HCT116 (cell line): ENCODE results near the gene MOV10. TPM values are rescaled to one million over a fixed set of nuclear protein-coding genes. Genes with fewer than 3 reads are reported as not detected.

ENCODE experiments used
- ATAC-seq: fragments of 200-7000 bp; cut with Tn5 transposase; 2 replicates; pipeline ENCODE4 v1.9.1; 2020; ENCODE audit warnings: mild to moderate bottlenecking, moderate library complexity
- BruUV-seq: library from RNA; stranded (reverse); fragments of 400-500 nt; replicated peaks from 2 replicates; lab custom pipeline; 2021; lab: Mats Ljungman, UMichigan
- CTCF ChIA-PET: fragments of 300-600 bp; sonication (Branson Sonifier 250); formaldehyde crosslinking; loops from one replicate; lab custom pipeline; 2021; ENCODE audit warnings: antibody characterized with exemption; lab: Charles Lee
- POLR2A ChIA-PET: fragments of 300-600, 350-600 bp; sonication (Branson Sonifier 250); formaldehyde crosslinking; loops from one replicate; lab custom pipeline; 2021; ENCODE audit warnings: antibody characterized with exemption; lab: Charles Lee
- RAD21 ChIA-PET, 2 experiments: fragments of 300-600 bp; sonication (Branson Sonifier 250); formaldehyde crosslinking; loops; one replicate each; lab custom pipeline; 2023; ENCODE audit warnings: low total read pairs in 2 of 2; ENCODE audit not compliant: uncharacterized antibody in 2 of 2, unreplicated experiment in 2 of 2, low non-redundant PET in 1 of 2; lab: Charles Lee
- DNase-seq: peaks from one replicate; pipeline ENCODE4 v3.0.0-alpha.2; 2010; ENCODE audit warnings: low read depth, low spot score
- H2AFZ ChIP-seq: fragments of 200-600 bp; shearing (Covaris generic), sonication (generic); 2 replicates; pipeline ENCODE4 v1.6.1; 2017; ENCODE audit warnings: low read depth, mixed run types, mixed read lengths, antibody characterized with exemption, low read length; ENCODE audit not compliant: poor library complexity, severe bottlenecking
- H3K27ac ChIP-seq: 2 replicates; pipeline ENCODE4 v1.5.1; 2012; ENCODE audit warnings: low read depth, low read length
- H3K27me3 ChIP-seq: fragments of 200-600 bp; sonication (generic); 2 replicates; pipeline ENCODE4 v1.6.1; 2016; ENCODE audit warnings: mixed run types, low read length, mixed read lengths; ENCODE audit not compliant: insufficient read depth
- H3K36me3 ChIP-seq, 2 experiments: fragments of 200-500 bp in 1 of 2; fragments of 200-600 bp in 1 of 2; sonication (Bioruptor generic) in 1 of 2; sonication (generic) in 1 of 2; 2 replicates each; pipeline versions ENCODE4 v1.5.1 to v1.6.1; 2014 to 2016; ENCODE audit warnings: low read length in 2 of 2, inconsistent platforms in 1 of 2, mixed read lengths in 1 of 2, mixed run types in 1 of 2; ENCODE audit not compliant: insufficient read depth in 2 of 2, control insufficient read depth in 1 of 2
- H3K4me1 ChIP-seq, 2 experiments: fragments of 200-600 bp in 1 of 2; sonication (generic) in 1 of 2; 2 replicates each; pipeline versions ENCODE4 v1.5.1 to v1.6.1; 2012 to 2017; ENCODE audit warnings: low read length in 2 of 2, inconsistent platforms in 1 of 2, mild to moderate bottlenecking in 1 of 2, mixed read lengths in 1 of 2, mixed run types in 1 of 2, moderate library complexity in 1 of 2; ENCODE audit not compliant: insufficient read depth in 2 of 2, control insufficient read depth in 1 of 2
- H3K4me2 ChIP-seq: fragments of 200-600 bp; sonication (generic); 2 replicates; pipeline ENCODE4 v1.6.1; 2017; ENCODE audit warnings: mixed run types, low read length, mixed read lengths
- H3K4me3 ChIP-seq, 2 experiments: fragments of 200-600 bp in 1 of 2; sonication (generic) in 1 of 2; replicated peaks in 1 of 2; 2 replicates each; pipeline ENCODE4 v1.5.1; 2011 to 2016; ENCODE audit warnings: low read length in 2 of 2, control low read depth in 1 of 2, low read depth in 1 of 2, mild to moderate bottlenecking in 1 of 2, mixed read lengths in 1 of 2, mixed run types in 1 of 2
- H3K79me2 ChIP-seq: fragments of 200-600 bp; sonication (generic); 2 replicates; pipeline ENCODE4 v1.6.1; 2017; ENCODE audit warnings: mild to moderate bottlenecking, mixed run types, low read length, moderate library complexity, mixed read lengths; ENCODE audit not compliant: insufficient read depth
- H3K9ac ChIP-seq: fragments of 200-600 bp; sonication (generic); 2 replicates; pipeline ENCODE4 v1.6.1; 2016; ENCODE audit warnings: low read length, mixed read lengths
- H3K9me2 ChIP-seq: fragments of 200-600 bp; sonication (generic), shearing (Covaris generic); 2 replicates; pipeline ENCODE4 v1.6.1; 2017; ENCODE audit warnings: mixed run types, mild to moderate bottlenecking, moderate library complexity; ENCODE audit not compliant: insufficient read depth
- H3K9me3 ChIP-seq, 2 experiments: fragments of 200-500 bp in 1 of 2; fragments of 200-600 bp in 1 of 2; sonication (Bioruptor generic) in 1 of 2; sonication (generic) in 1 of 2; 2 replicates each; pipeline ENCODE4 v1.6.1; 2014 to 2017; ENCODE audit warnings: low read length in 2 of 2, mixed read lengths in 2 of 2, inconsistent platforms in 1 of 2, low read depth in 1 of 2, mild to moderate bottlenecking in 1 of 2, mixed run types in 1 of 2, moderate library complexity in 1 of 2; ENCODE audit not compliant: control insufficient read depth in 1 of 2, insufficient read depth in 1 of 2
- H4K20me1 ChIP-seq: fragments of 200-600 bp; sonication (generic), shearing (Covaris generic); 2 replicates; pipeline ENCODE4 v1.6.1; 2017; ENCODE audit warnings: mixed run types, mild to moderate bottlenecking, moderate library complexity; ENCODE audit not compliant: insufficient read depth
- ATF3 ChIP-seq: IDR thresholded peaks from 2 replicates; pipeline ENCODE4 v1.6.1; 2012
- CEBPB ChIP-seq: IDR thresholded peaks from 2 replicates; pipeline ENCODE4 v1.6.1; 2012; ENCODE audit warnings: low read depth
- EGR1 ChIP-seq: IDR thresholded peaks from 2 replicates; pipeline ENCODE4 v1.6.1; 2012; ENCODE audit warnings: low read depth
- ELF1 ChIP-seq: IDR thresholded peaks from 2 replicates; pipeline ENCODE4 v1.6.1; 2012; ENCODE audit warnings: low read depth, borderline replicate concordance
- EZH2 ChIP-seq: fragments of 200-600 bp; sonication (generic); IDR thresholded peaks from 2 replicates; pipeline ENCODE4 v1.6.1; 2017; ENCODE audit warnings: antibody characterized with exemption, mixed run types
- EZH2phosphoT487 ChIP-seq: fragments of 200-600 bp; IDR thresholded peaks from 2 replicates; pipeline ENCODE4 v1.6.1; 2018; ENCODE audit warnings: antibody characterized with exemption, borderline replicate concordance
- FOSL1 ChIP-seq: IDR thresholded peaks from 2 replicates; pipeline ENCODE4 v1.6.1; 2012; ENCODE audit warnings: low read depth
- JUND ChIP-seq: IDR thresholded peaks from 2 replicates; pipeline ENCODE4 v1.6.1; 2012
- MAX ChIP-seq: IDR thresholded peaks from 2 replicates; pipeline ENCODE4 v1.6.1; 2012
- POLR2A ChIP-seq: IDR thresholded peaks from 2 replicates; pipeline ENCODE4 v1.7.0; 2011; ENCODE audit warnings: borderline replicate concordance; ENCODE audit not compliant: insufficient read depth, insufficient read length; ENCODE audit errors: extremely low read depth
- POLR2AphosphoS5 ChIP-seq: IDR thresholded peaks from 2 replicates; pipeline ENCODE4 v1.6.1; 2011; ENCODE audit warnings: mild to moderate bottlenecking, low read depth, low read length, moderate library complexity
- RAD21 ChIP-seq: IDR thresholded peaks from 2 replicates; pipeline ENCODE4 v1.6.1; 2012; ENCODE audit warnings: low read depth, mild to moderate bottlenecking
- REST ChIP-seq: IDR thresholded peaks from 2 replicates; pipeline ENCODE4 v1.6.1; 2012; ENCODE audit warnings: low read depth
- SIN3A ChIP-seq: IDR thresholded peaks from 2 replicates; pipeline ENCODE4 v1.6.1; 2012; ENCODE audit warnings: low read depth
- SP1 ChIP-seq: IDR thresholded peaks from 2 replicates; pipeline ENCODE4 v1.6.1; 2012; ENCODE audit warnings: low read depth
- SRF ChIP-seq: IDR thresholded peaks from 2 replicates; pipeline ENCODE4 v1.6.1; 2012; ENCODE audit warnings: low read depth
- TCF7L2 ChIP-seq: IDR thresholded peaks from 2 replicates; pipeline ENCODE4 v1.7.0; 2011; ENCODE audit warnings: borderline replicate concordance, inconsistent platforms; ENCODE audit not compliant: insufficient read depth, insufficient read length; ENCODE audit errors: extremely low read depth
- YY1 ChIP-seq: IDR thresholded peaks from 2 replicates; pipeline ENCODE4 v1.6.1; 2011; ENCODE audit warnings: low read length, low read depth, moderate library complexity, mild to moderate bottlenecking; ENCODE audit not compliant: insufficient replicate concordance; ENCODE audit errors: extremely low read depth
- ZBTB33 ChIP-seq: IDR thresholded peaks from 2 replicates; pipeline ENCODE4 v1.6.1; 2011; ENCODE audit warnings: mild to moderate bottlenecking, low read length, moderate library complexity; ENCODE audit not compliant: insufficient replicate concordance; ENCODE audit errors: extremely low read depth
- ZFX ChIP-seq: fragments of 450-650 bp; IDR thresholded peaks from 2 replicates; pipeline ENCODE4 v1.6.1; 2017
- intact Hi-C: fragments of 100-400 bp; cut with micrococcal nuclease; formaldehyde crosslinking; loops from 2 replicates; pipeline ENCODE4 v1.10.0; 2022
- total RNA-seq: library from RNA; stranded (reverse); gene quantifications from one replicate; pipeline ENCODE4 v1.2.1, GENCODE V29; 2021; ENCODE audit not compliant: unreplicated experiment

The MOV10 gene
- total RNA-seq, 1 experiment from 2014 or later = 109 TPM

- RAD21 ChIA-PET = no interaction called here
- Histone ChIP-seq H3K4me1 (peaks cover 21% of the 10 kb centered on the region in 2 experiments), H3K9ac (no peak overlapping the region), H3K27ac (no peak overlapping the region), H3K9me2 (no peaks in the 10 kb centered on the region), H2AFZ (no peak overlapping the region), H4K20me1 (no peaks in the 10 kb centered on the region), H3K27me3 (no peaks in the 10 kb centered on the region), H3K4me2 (no peak overlapping the region), H3K4me3 (no peak overlapping the region), H3K36me3 (peaks cover 21 to 23% of the 10 kb centered on the region in 2 experiments), H3K79me2 (no peaks in the 10 kb centered on the region), H3K9me3 (no peaks in the 10 kb centered on the region)
- ATAC-seq = no peak
- POLR2A ChIA-PET = no interaction called here
- TF ChIP-seq JUND (no peak), SRF (no peak), ZBTB33 (no peak), MAX (no peak), EZH2phosphoT487 (no peak), SP1 (no peak), POLR2AphosphoS5 (no peak), CEBPB (no peak), SIN3A (no peak), FOSL1 (no peak), EZH2 (no peak), ELF1 (no peak), ZFX (no peak), TCF7L2 (no peak), REST (no peak), YY1 (no peak), RAD21 (no peak), POLR2A (no peak), ATF3 (no peak), EGR1 (no peak)
- BruUV-seq = no TSS peak
- no peak for DNase-seq
- CTCF ChIA-PET = no interaction called here
- intact Hi-C loops = no loop called here
Observed at GRCh38 chr1:112695276-112695675, 20.8 kb downstream of the MOV10 start.
